ENCODE data around the gene THAP9. TPM values are rescaled to one million over a fixed set of nuclear protein-coding genes. Genes with fewer than 3 reads are reported as not detected.

THAP9 gene
- total RNA-seq, 2 donors from 2014 or later: 1.5 to 1.9 TPM

GRCh38 chr4:82957045-82957444 is 56.5 kb downstream of the THAP9 start:
- Mint-ChIP-seq H3K4me1 (peaks cover 9% of the 10 kb centered on the region), H3K36me3 (ENCODE audit: low read depth) (peaks cover 34% of the 10 kb centered on the region), H3K27me3 (no peaks in the 10 kb centered on the region), H3K9me3 (no peaks in the 10 kb centered on the region), H3K27ac (no peak overlapping the region), H3K4me3 (no peak overlapping the region)
- ATAC-seq (replicated peaks): no peak

DNA sequence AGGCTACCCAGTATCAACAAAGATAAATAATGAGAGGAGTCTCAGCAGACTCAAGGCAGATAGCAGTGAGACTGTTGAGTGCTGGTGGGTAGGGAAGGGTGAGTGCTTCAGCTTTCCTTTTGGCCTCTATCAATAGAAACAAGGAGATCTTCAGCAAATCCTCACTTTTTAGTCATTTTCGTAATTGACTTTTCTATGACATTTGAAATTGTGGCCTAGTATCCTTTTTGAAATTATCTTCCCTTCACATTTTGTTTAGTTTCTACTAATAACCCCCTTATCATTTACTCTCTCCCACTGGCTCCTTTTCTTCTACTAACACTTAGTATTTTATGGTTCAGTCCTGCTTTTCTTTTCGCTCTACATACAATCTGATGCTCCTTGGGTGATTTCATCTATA is 65.2 kb downstream of the THAP9 start:
- Mint-ChIP-seq H3K36me3 (ENCODE audit: low read depth) (peaks cover 90% of the 10 kb centered on the region), H3K27ac (no peak overlapping the region), H3K4me3 (no peak overlapping the region), H3K4me1 (no peaks in the 10 kb centered on the region), H3K27me3 (no peaks in the 10 kb centered on the region), H3K9me3 (no peaks in the 10 kb centered on the region)
- ATAC-seq (replicated peaks): no peak

DNA sequence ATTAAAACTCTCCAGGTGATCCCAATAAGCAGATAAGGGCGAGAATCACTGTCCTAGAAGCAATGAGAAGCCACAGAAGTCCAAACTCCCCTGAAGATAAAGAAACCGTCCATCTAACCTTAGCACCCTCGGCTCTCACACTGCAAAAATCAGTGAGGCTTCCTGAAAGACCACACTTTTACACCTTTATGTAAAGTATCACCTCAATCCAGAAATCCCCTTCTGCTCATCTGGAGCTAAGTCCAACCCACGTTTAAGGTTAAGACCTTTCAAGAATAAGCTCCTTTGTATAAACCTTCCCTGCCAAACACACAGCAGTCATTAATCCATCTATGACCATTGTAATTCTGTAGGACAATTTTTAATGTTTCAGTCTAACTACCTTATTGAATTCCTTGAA is 68.4 kb downstream of the THAP9 start:
- H3K4me1 Mint-ChIP-seq: no peaks in the 10 kb centered on the region
- no peak overlapping the region for H3K27ac Mint-ChIP-seq

DNA sequence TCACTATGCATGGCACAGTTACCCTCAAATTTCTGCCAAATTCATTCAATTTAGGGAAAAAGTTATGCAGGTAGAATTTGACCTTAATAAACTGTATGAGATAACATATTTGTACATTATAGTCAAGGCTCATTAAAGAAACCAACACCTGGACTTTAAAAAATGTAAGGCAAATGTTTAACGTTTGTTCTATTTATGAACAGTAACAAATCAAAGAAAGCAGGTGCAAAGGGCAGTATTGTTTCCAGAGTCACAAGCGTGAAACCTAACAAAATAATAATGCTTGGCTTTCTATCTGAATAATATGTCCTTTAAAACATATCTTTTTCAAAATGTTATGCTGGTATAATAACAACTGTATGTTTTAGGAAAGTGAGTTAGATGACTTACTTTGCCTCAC is 68.9 kb downstream of the THAP9 start:
- Mint-ChIP-seq H3K27ac (no peak overlapping the region), H3K4me1 (no peaks in the 10 kb centered on the region), H3K4me3 (no peak overlapping the region), H3K9me3 (no peaks in the 10 kb centered on the region), H3K36me3 (ENCODE audit: low read depth) (peaks cover 80% of the 10 kb centered on the region), H3K27me3 (no peaks in the 10 kb centered on the region)
- no peak for ATAC-seq (replicated peaks)

More for the DNA sequence above, 68.4 kb downstream of the THAP9 start:
- H3K4me3 Mint-ChIP-seq: no peak overlapping the region
- H3K36me3 Mint-ChIP-seq (ENCODE audit: low read depth): peaks cover 80% of the 10 kb centered on the region
- no peak for ATAC-seq (replicated peaks)
- no peaks in the 10 kb centered on the region for H3K9me3 Mint-ChIP-seq
- no peaks in the 10 kb centered on the region for H3K27me3 Mint-ChIP-seq

Other genes with a start within 250 kb of the THAP9 start
- gene SCD5, start 101.9 kb upstream of the THAP9 start, total RNA-seq: under 1 TPM; 0.21 to 0.91 TPM
- gene SEC31A, start 9.6 kb upstream of the THAP9 start, total RNA-seq: 100 to 1,000 TPM in 1 of 2 donors, 10 to 100 TPM in 1; 82.6 to 124 TPM
- 10 to 100 TPM; 19.3 to 20.4 TPM for gene LIN54, start 110.1 kb downstream of the THAP9 start, total RNA-seq
- 10 to 100 TPM; 18.6 to 24.4 TPM for gene COPS4, start 134.4 kb downstream of the THAP9 start, total RNA-seq
- 10 to 100 TPM; 19.9 to 58.9 TPM for gene PLAC8, start 214.0 kb downstream of the THAP9 start, total RNA-seq

Data from activated T-helper 17 cell treated with anti-CD3 and anti-CD28 coated beads, Interleukin-2, amount 50 U/mL, for 72 hours (primary cell).